Adrenal gland (tissue), 5 donors: ENCODE data around the gene SEMG1.

Experiments used
- CTCF ChIP-seq, 6 experiments: fragments of 450-650 bp in 4 of 6; fragments of 200-600 bp in 2 of 6; sonication (generic) in 1 of 6; IDR thresholded peaks; 1 replicate in 5 of 6; 2 replicates in 1 of 6; pipeline versions ENCODE4 v1.5.1 to v1.8.0; 2016 to 2021; ENCODE audit warnings: antibody characterized with exemption in 6 of 6, mild to moderate bottlenecking in 2 of 6, moderate library complexity in 1 of 6
- POLR2A ChIP-seq, 2 donors: fragments of 450-650 bp; IDR thresholded peaks; one replicate each; pipeline ENCODE4 v1.6.1; 2017; ENCODE audit warnings: antibody characterized with exemption in 2 of 2, mild to moderate bottlenecking in 2 of 2, moderate library complexity in 1 of 2
- donor health status: DM: no; HTN: no; CAD: no.

GRCh38 chr20:45247865-45248264 is 41.0 kb downstream of the SEMG1 start:
- TF ChIP-seq CTCF (IDR thresholded peaks at IDR 0.05) = no peak
- TF ChIP-seq POLR2A (IDR thresholded peaks at IDR 0.05) = no peak
